Transverse colon (tissue), 4 donors: ENCODE data around the gene OTOF.

Source experiments
- CTCF ChIP-seq, 5 experiments: fragments of 200-600 bp in 3 of 5; fragments of 450-650 bp in 2 of 5; sonication (generic) in 3 of 5; IDR thresholded peaks; 1 replicate in 2 of 5; 2 replicates in 3 of 5; pipeline ENCODE4 v1.5.1; 2016 to 2017; ENCODE audit warnings: antibody characterized with exemption in 5 of 5, inconsistent platforms in 3 of 5, mild to moderate bottlenecking in 2 of 5, moderate library complexity in 1 of 5
- POLR2A ChIP-seq: fragments of 450-650 bp; IDR thresholded peaks from one replicate; pipeline ENCODE4 v1.6.1; 2016; ENCODE audit warnings: antibody characterized with exemption, mild to moderate bottlenecking, moderate library complexity
- POLR2AphosphoS5 ChIP-seq, 3 donors: sonication (generic); formaldehyde crosslinking; IDR thresholded peaks; one replicate each; pipeline ENCODE4 v1.6.1; 2016; ENCODE audit warnings: antibody characterized with exemption in 3 of 3

GRCh38 chr2:26515771-26516170 lies 37.8 kb upstream of the OTOF start:
- TF ChIP-seq CTCF (IDR thresholded peaks at IDR 0.05) (no peak), POLR2A (no peak), POLR2AphosphoS5 (IDR thresholded peaks at IDR 0.05) (no peak)
